Measurements from ENCODE around the gene MAP3K20.
A peak's percentile ranks its signal among the peaks of the same experiment; 100 is the strongest.

Gene MAP3K20

GRCh38 chr2:173048522-173048896 lies 27.1 kb upstream of the MAP3K20 start:
- Histone ChIP-seq H3K4me1 (ENCODE audit: low read length) (peaks cover 20% of the 10 kb centered on the region), H4K20me1 (ENCODE audit: insufficient read depth, low read length) (no peaks in the 10 kb centered on the region), H3K9me3 (ENCODE audit: insufficient read depth, low read length) (no peaks in the 10 kb centered on the region), H3K36me3 (replicated peaks; ENCODE audit: low read depth, low read length) (no peaks in the 10 kb centered on the region), H2AFZ (ENCODE audit: low read depth, low read length) (no peak overlapping the region), H3K27me3 (ENCODE audit: low read depth, low read length) (no peaks in the 10 kb centered on the region), H3K9ac (ENCODE audit: low read length) (no peak overlapping the region), H3K79me2 (ENCODE audit: low read length) (no peaks in the 10 kb centered on the region), H3K4me3 (ENCODE audit: low read length) (no peak overlapping the region), H3K4me2 (ENCODE audit: low read length) (peak overlapping the region; percentile 41; the same call in 1 of the 2 replicates), H3K27ac (ENCODE audit: low read length) (no peak overlapping the region)
- TF ChIP-seq EZH2phosphoT487 (IDR thresholded peaks at IDR 0.05; ENCODE audit: low read depth) (no peak), CTCF (IDR thresholded peaks at IDR 0.05; ENCODE audit: low read depth, low read length) (no peak)

GRCh38 chr2:173048897-173049661 lies 26.6 kb upstream of the MAP3K20 start:
- Histone ChIP-seq H3K4me2 (ENCODE audit: low read length) (peak overlapping the region; percentile 41), H3K36me3 (replicated peaks; ENCODE audit: low read depth, low read length) (no peaks in the 10 kb centered on the region), H3K4me1 (ENCODE audit: low read length) (peaks cover 20% of the 10 kb centered on the region), H3K9ac (ENCODE audit: low read length) (no peak overlapping the region), H3K9me3 (ENCODE audit: insufficient read depth, low read length) (no peaks in the 10 kb centered on the region), H2AFZ (ENCODE audit: low read depth, low read length) (no peak overlapping the region), H3K27me3 (ENCODE audit: low read depth, low read length) (0 out of 2 replicates have a peak, but pooled peaks cover 4% of the 10 kb centered on the region), H3K79me2 (ENCODE audit: low read length) (no peaks in the 10 kb centered on the region), H3K27ac (ENCODE audit: low read length) (no peak overlapping the region), H4K20me1 (ENCODE audit: insufficient read depth, low read length) (no peaks in the 10 kb centered on the region), H3K4me3 (ENCODE audit: low read length) (no peak overlapping the region)
- TF ChIP-seq EZH2phosphoT487 (IDR thresholded peaks at IDR 0.05; ENCODE audit: low read depth): no peak

GRCh38 chr2:173049831-173050230 lies 25.8 kb upstream of the MAP3K20 start:
- H3K79me2 ChIP-seq (ENCODE audit: low read length): no peaks in the 10 kb centered on the region
- H4K20me1 ChIP-seq (ENCODE audit: insufficient read depth, low read length): no peaks in the 10 kb centered on the region
- no peaks in the 10 kb centered on the region for H3K36me3 ChIP-seq (replicated peaks; ENCODE audit: low read depth, low read length)
- H3K27ac ChIP-seq (ENCODE audit: low read length): no peak overlapping the region
- no peak for TF ChIP-seq EZH2phosphoT487 (IDR thresholded peaks at IDR 0.05; ENCODE audit: low read depth)
- no peak for TF ChIP-seq CTCF (IDR thresholded peaks at IDR 0.05; ENCODE audit: low read depth, low read length)
- no peaks in the 10 kb centered on the region for H3K9me3 ChIP-seq (ENCODE audit: insufficient read depth, low read length)
- no peak overlapping the region for H3K9ac ChIP-seq (ENCODE audit: low read length)
- H2AFZ ChIP-seq (ENCODE audit: low read depth, low read length): no peak overlapping the region
- peaks cover 20% of the 10 kb centered on the region for H3K4me1 ChIP-seq (ENCODE audit: low read length)
- 0 out of 2 replicates have a peak, but pooled peaks cover 4% of the 10 kb centered on the region for H3K27me3 ChIP-seq (ENCODE audit: low read depth, low read length)
- H3K4me2 ChIP-seq (ENCODE audit: low read length): peak overlapping the region; percentile 41; the same call in 1 of the 2 replicates
- H3K4me3 ChIP-seq (ENCODE audit: low read length): no peak overlapping the region

- Histone ChIP-seq H3K27ac (ENCODE audit: low read length) (no peak overlapping the region), H3K79me2 (ENCODE audit: low read length) (no peaks in the 10 kb centered on the region), H4K20me1 (ENCODE audit: insufficient read depth, low read length) (no peaks in the 10 kb centered on the region), H3K4me2 (ENCODE audit: low read length) (no peak overlapping the region), H3K9ac (ENCODE audit: low read length) (no peak overlapping the region), H2AFZ (ENCODE audit: low read depth, low read length) (no peak overlapping the region), H3K4me3 (ENCODE audit: low read length) (no peak overlapping the region), H3K9me3 (ENCODE audit: insufficient read depth, low read length) (no peaks in the 10 kb centered on the region), H3K27me3 (ENCODE audit: low read depth, low read length) (0 out of 2 replicates have a peak, but pooled peaks cover 4% of the 10 kb centered on the region), H3K36me3 (replicated peaks; ENCODE audit: low read depth, low read length) (no peaks in the 10 kb centered on the region), H3K4me1 (ENCODE audit: low read length) (peaks cover 20% of the 10 kb centered on the region)
- no peak for TF ChIP-seq CTCF (IDR thresholded peaks at IDR 0.05; ENCODE audit: low read depth, low read length)
- no peak for TF ChIP-seq EZH2phosphoT487 (IDR thresholded peaks at IDR 0.05; ENCODE audit: low read depth)
Observed at GRCh38 chr2:173050684-173051083, 25.0 kb upstream of the MAP3K20 start.
